IPS-20b (cell line): Measurements from ENCODE around the gene TDO2.
"Not testable (repeated sequence)": the region's sequence is repeated elsewhere in the genome, so short reads cannot be mapped to it uniquely, and the experiment has no call there.

Experiments used
- H3K27ac ChIP-seq: one replicate; pipeline ENCODE4 v1.5.1; 2013; ENCODE audit warnings: low read length
- H3K27me3 ChIP-seq: 2 replicates; pipeline ENCODE4 v1.6.1; 2013; ENCODE audit warnings: mild to moderate bottlenecking, low read length, inconsistent platforms; ENCODE audit not compliant: insufficient read depth
- H3K36me3 ChIP-seq: 2 replicates; pipeline ENCODE4 v1.6.1; 2013; ENCODE audit warnings: low read depth, mild to moderate bottlenecking, inconsistent platforms, low read length, moderate library complexity; ENCODE audit not compliant: insufficient read depth
- H3K4me1 ChIP-seq: 2 replicates; pipeline ENCODE4 v1.6.1; 2013; ENCODE audit warnings: mild to moderate bottlenecking, control low read depth, inconsistent platforms, low read length, moderate library complexity; ENCODE audit not compliant: insufficient read depth
- H3K4me3 ChIP-seq: 2 replicates; pipeline ENCODE4 v1.5.1; 2013; ENCODE audit warnings: mild to moderate bottlenecking, low read length, inconsistent platforms
- H3K9ac ChIP-seq: 2 replicates; pipeline ENCODE4 v1.6.1; 2013; ENCODE audit warnings: low read depth, mild to moderate bottlenecking, inconsistent platforms, low read length, moderate library complexity
- H3K9me3 ChIP-seq: 2 replicates; pipeline ENCODE4 v1.6.1; 2013; ENCODE audit warnings: mild to moderate bottlenecking, low read depth, low read length, inconsistent platforms; ENCODE audit not compliant: insufficient read depth

Gene TDO2

DNA sequence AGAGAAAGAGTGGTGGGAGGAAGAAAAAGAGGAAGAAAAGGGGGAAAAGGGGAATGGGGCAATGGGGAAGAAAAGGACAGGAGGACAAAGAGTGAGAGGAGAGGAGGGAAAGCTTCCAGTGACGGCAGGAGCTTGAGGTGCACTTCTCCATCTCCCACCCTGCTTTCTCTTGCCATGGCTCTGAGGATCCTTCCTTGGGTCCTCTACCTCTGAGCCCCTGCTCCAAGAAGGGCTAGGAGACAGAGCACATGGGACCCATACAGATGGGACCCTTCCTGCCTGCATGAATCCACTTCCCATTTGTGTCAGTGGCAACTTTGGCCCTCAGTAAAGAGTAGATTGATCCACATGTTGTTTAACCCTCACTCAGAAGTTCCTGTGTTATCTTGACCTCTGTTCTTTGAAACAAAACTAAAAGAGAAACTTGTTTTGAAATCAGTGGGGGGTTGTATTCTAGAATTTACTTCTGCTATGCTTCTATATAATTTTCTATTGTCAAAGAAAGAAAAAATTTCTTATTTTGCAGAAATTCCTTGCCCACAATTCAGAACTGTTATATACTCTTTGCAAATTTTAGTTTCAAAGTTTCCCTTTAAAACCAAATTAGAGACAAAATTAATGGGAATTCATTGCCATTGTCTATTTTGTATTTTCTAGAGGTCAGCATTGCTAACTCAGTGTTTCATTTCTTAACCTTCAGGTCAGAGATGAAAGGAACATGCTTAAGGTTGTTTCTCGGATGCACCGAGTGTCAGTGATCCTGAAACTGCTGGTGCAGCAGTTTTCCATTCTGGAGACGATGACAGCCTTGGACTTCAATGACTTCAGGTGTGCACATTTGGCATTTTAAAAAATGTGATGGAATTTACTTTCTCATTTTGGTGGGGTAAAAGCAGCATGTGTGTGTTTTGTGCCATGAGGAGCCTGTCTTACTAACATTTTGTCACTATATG lies 5.0 kb downstream of the TDO2 start:
- no peak overlapping the region for H3K27ac ChIP-seq
- H3K27me3 ChIP-seq = no peaks in the 10 kb centered on the region
- no peak overlapping the region for H3K4me3 ChIP-seq
- no peaks in the 10 kb centered on the region for H3K36me3 ChIP-seq
- no peaks in the 10 kb centered on the region for H3K9me3 ChIP-seq
- H3K9ac ChIP-seq = no peak overlapping the region
- no peaks in the 10 kb centered on the region for H3K4me1 ChIP-seq

- Histone ChIP-seq H3K4me3 (no peak overlapping the region), H3K27ac (no peak overlapping the region), H3K36me3 (no peaks in the 10 kb centered on the region), H3K4me1 (no peaks in the 10 kb centered on the region), H3K9me3 (no peaks in the 10 kb centered on the region), H3K27me3 (no peaks in the 10 kb centered on the region), H3K9ac (no peak overlapping the region)
Measured at GRCh38 chr4:155909615-155910226, 6.2 kb downstream of the TDO2 start.

GRCh38 chr4:155911905-155912304 lies 8.4 kb downstream of the TDO2 start:
- Histone ChIP-seq H3K4me3 (no peak overlapping the region), H3K27me3 (no peaks in the 10 kb centered on the region), H3K9me3 (no peaks in the 10 kb centered on the region), H3K36me3 (no peaks in the 10 kb centered on the region), H3K9ac (no peak overlapping the region), H3K27ac (no peak overlapping the region), H3K4me1 (no peaks in the 10 kb centered on the region)

- no peaks in the 10 kb centered on the region for H3K9me3 ChIP-seq
- no peak overlapping the region for H3K4me3 ChIP-seq
- no peaks in the 10 kb centered on the region for H3K27me3 ChIP-seq
- no peaks in the 10 kb centered on the region for H3K36me3 ChIP-seq
- no peak overlapping the region for H3K27ac ChIP-seq
- no peak overlapping the region for H3K9ac ChIP-seq
- no peaks in the 10 kb centered on the region for H3K4me1 ChIP-seq
Measured at GRCh38 chr4:155914782-155915181, 11.3 kb downstream of the TDO2 start.

DNA sequence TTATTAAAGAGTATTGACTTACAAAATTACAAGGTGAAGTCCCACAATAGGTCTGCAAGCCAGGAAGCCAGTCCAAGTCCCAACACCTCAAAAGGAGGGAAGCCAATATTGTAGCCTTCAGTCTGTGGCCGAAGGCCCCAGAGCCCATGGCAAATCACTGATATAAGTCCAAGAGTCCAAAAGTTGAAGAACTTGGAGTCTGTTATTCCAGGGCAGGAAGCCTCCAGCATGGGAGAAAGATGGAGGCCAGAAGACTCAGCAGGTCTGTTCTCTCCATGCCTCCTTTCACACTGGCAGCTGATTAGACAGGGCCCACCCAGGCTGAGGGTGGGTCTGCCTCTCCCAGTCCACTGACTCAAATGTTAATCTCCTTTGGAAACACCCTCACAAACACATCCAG lies 18.1 kb downstream of the TDO2 start:
- Histone ChIP-seq H3K4me3 (no peak overlapping the region), H3K4me1 (no peaks in the 10 kb centered on the region), H3K36me3 (no peaks in the 10 kb centered on the region)

DNA sequence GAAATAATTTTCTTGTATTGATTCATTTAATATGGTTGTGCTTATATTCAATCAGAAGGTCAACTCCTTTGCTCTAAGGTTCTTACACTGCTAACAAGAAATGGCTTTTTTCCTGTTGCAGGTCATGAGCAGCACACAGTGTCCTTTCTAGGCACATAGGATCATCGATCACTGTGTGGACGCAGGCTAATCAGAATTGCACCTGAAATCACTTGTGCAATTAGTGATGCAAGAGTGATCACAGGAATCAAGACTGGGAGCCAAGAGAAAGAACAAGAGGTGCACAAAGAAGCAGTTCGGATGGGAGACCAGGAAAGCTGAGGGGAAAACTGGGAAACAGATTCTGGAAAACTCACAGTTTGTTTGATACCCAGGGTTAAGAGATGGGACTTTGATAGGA lies 21.1 kb downstream of the TDO2 start:
- Histone ChIP-seq H3K4me1 (no peaks in the 10 kb centered on the region), H3K27me3 (no peaks in the 10 kb centered on the region), H3K36me3 (no peaks in the 10 kb centered on the region), H3K9me3 (peaks cover 10% of the 10 kb centered on the region), H3K27ac (no peak overlapping the region), H3K4me3 (no peak overlapping the region), H3K9ac (no peak overlapping the region)

More for the DNA sequence above, 18.1 kb downstream of the TDO2 start:
- H3K27ac ChIP-seq = no peak overlapping the region
- no peak overlapping the region for H3K9ac ChIP-seq
- no peaks in the 10 kb centered on the region for H3K9me3 ChIP-seq
- no peaks in the 10 kb centered on the region for H3K27me3 ChIP-seq

GRCh38 chr4:155929833-155930232 lies 26.3 kb downstream of the TDO2 start:
- Histone ChIP-seq H3K9me3 (peaks cover 15% of the 10 kb centered on the region), H3K4me3 (no peak overlapping the region), H3K36me3 (no peaks in the 10 kb centered on the region), H3K9ac (no peak overlapping the region), H3K27ac (no peak overlapping the region), H3K4me1 (no peaks in the 10 kb centered on the region), H3K27me3 (no peaks in the 10 kb centered on the region)

- no peak overlapping the region for H3K4me3 ChIP-seq
- no peak overlapping the region for H3K27ac ChIP-seq
- H3K9ac ChIP-seq = no peak overlapping the region
- no peaks in the 10 kb centered on the region for H3K4me1 ChIP-seq
- no peaks in the 10 kb centered on the region for H3K36me3 ChIP-seq
- peaks cover 15% of the 10 kb centered on the region for H3K9me3 ChIP-seq
- no peaks in the 10 kb centered on the region for H3K27me3 ChIP-seq
Measured at GRCh38 chr4:155930330-155930729, 26.8 kb downstream of the TDO2 start.

DNA sequence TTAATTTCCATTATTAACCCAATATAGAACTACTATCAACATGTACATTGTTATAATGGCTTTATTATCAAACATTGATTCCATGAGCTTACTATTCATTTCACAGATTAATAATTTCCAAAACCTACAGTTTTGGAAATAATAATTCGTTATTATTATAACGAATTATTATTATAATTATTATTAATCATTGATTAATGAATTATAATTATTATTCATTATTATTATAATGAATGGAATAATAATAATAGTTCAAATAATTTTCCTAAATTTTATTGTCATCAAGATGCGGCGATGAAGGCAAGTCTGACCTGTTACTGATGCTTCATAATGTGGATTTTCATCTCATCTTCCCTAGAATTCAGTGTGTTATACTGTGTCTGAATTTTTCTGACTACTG lies 28.1 kb downstream of the TDO2 start:
- Histone ChIP-seq H3K9me3 (peaks cover 15% of the 10 kb centered on the region), H3K27me3 (no peaks in the 10 kb centered on the region), H3K4me3 (no peak overlapping the region), H3K4me1 (no peaks in the 10 kb centered on the region), H3K27ac (no peak overlapping the region), H3K9ac (no peak overlapping the region), H3K36me3 (no peaks in the 10 kb centered on the region)

DNA sequence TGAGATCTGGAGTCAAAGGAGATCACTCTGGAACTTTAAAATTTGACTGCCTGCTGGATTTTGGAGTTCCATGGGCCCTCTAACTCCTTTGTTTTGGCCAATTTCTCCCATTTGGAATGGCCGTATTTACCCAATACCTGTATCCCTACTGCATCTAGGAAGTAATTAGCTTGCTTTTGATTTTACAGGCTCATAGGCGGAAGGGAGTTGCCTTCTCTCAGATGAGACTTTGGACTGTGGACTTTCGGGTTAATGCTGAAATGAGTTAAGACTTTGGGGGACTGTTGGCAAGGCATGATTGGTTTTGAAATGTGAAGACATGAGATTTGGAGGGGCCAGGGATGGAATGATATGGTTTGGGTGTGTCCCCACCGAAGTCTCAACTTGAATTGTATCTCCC lies 31.1 kb downstream of the TDO2 start:
- not testable (repeated sequence) for H3K27ac ChIP-seq, H3K9ac ChIP-seq, H3K36me3 ChIP-seq, H3K4me3 ChIP-seq, H3K9me3 ChIP-seq, H3K4me1 ChIP-seq, H3K27me3 ChIP-seq

DNA sequence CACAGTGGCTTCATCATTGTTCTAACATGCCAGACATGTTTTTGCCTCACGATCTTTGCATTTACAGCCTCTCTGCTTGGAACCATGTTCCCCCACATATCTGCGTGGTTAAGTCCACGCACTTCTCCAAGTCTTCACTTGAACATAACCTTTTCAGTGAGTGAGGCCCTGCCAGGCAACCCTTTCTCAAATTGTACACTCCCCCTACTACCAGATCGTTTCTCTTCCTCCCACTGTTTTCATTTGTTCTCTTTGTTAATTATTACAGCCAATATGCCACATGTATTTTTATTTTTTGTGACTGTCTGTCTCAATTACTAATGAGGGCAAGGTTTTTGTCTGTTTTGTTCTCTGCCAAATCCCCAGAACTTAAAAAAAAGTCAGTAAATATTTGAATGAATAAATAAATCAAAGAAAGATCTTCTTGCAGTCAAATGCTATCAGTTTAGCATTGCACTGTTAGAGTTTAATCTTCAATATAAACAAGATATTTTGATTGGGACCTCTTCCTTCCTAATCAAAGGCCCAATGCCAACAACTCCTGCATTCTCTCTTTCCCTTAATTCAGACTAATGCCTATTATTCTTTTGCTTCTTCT lies 32.0 kb downstream of the TDO2 start:
- H3K27ac ChIP-seq = no peak overlapping the region
- no peak overlapping the region for H3K4me3 ChIP-seq
- no peaks in the 10 kb centered on the region for H3K27me3 ChIP-seq
- H3K4me1 ChIP-seq = no peaks in the 10 kb centered on the region
- no peaks in the 10 kb centered on the region for H3K36me3 ChIP-seq
- peaks cover 3% of the 10 kb centered on the region; the same call in 1 of the 2 replicates for H3K9me3 ChIP-seq
- H3K9ac ChIP-seq = no peak overlapping the region
